K562 (cell line): ENCODE results near the gene SLC44A2. TPM values are rescaled to one million over a fixed set of nuclear protein-coding genes. Genes with fewer than 3 reads are reported as not detected.

ENCODE experiments used
- CXXC5 ChIP-seq: fragments of 250-450 bp; sonication (Bioruptor Pico); IDR thresholded peaks from 2 replicates; pipeline ENCODE4 v1.8.0; 2022; ENCODE audit warnings: inconsistent platforms, mild to moderate bottlenecking, moderate library complexity
- ERF ChIP-seq: fragments of 450-650 bp; formaldehyde crosslinking; IDR thresholded peaks from 2 replicates; pipeline ENCODE4 v1.4.0; 2020; ENCODE audit warnings: mild to moderate bottlenecking, mixed read lengths
- ETV5 ChIP-seq: sonication (generic); formaldehyde crosslinking; IDR thresholded peaks from 2 replicates; pipeline ENCODE4 v1.4.0; 2020; ENCODE audit warnings: low read depth, mild to moderate bottlenecking, missing genetic modification reagents
- MTF1 ChIP-seq: fragments of 250-450 bp; sonication (Bioruptor Pico); IDR thresholded peaks from 2 replicates; pipeline ENCODE4 v1.9.0; 2021; ENCODE audit warnings: moderate library complexity, mild to moderate bottlenecking, inconsistent platforms, borderline replicate concordance
- NBN ChIP-seq: fragments of 450-650 bp; IDR thresholded peaks from 2 replicates; pipeline ENCODE4 v1.6.1; 2016; ENCODE audit warnings: low read depth, mild to moderate bottlenecking
- NFE2L1 ChIP-seq: fragments of 450-650 bp; IDR thresholded peaks from 2 replicates; pipeline ENCODE4 v1.6.1; 2016; ENCODE audit warnings: missing genetic modification characterization, low read depth, mild to moderate bottlenecking, missing compliant biosample characterization, moderate library complexity, borderline replicate concordance
- PYGO2 ChIP-seq: fragments of 450-650 bp; IDR thresholded peaks from 2 replicates; pipeline ENCODE4 v1.6.1; 2016; ENCODE audit warnings: mild to moderate bottlenecking, missing genetic modification characterization, moderate library complexity, missing compliant biosample characterization
- RBBP5 ChIP-seq: fragments of 200-600 bp; sonication (generic); IDR thresholded peaks from 2 replicates; pipeline ENCODE4 v1.6.1; 2012; ENCODE audit warnings: borderline replicate concordance, mild to moderate bottlenecking, low read length, control low read depth, inconsistent platforms; ENCODE audit not compliant: insufficient read depth, poor library complexity, severe bottlenecking
- SIRT6 ChIP-seq: IDR thresholded peaks from one replicate; pipeline ENCODE4 v1.6.1; 2012; ENCODE audit warnings: low read depth, mild to moderate bottlenecking, control low read depth, inconsistent platforms, low read length, moderate library complexity
- SMARCB1 ChIP-seq: IDR thresholded peaks from 2 replicates; pipeline ENCODE4 v1.6.1; 2011; ENCODE audit warnings: improper control_type of control experiment, low read depth; ENCODE audit not compliant: insufficient read length
- TBL1XR1 ChIP-seq, 2 experiments: IDR thresholded peaks; 2 replicates each; pipeline ENCODE4 v1.6.1; 2012; ENCODE audit warnings: improper control_type of control experiment in 2 of 2, low read length in 2 of 2, mild to moderate bottlenecking in 1 of 2
- polyA plus RNA-seq, 8 experiments: library from polyadenylated mRNA; depleted of rRNA in 4 of 8; stranded (reverse) in 5 of 8; unstranded in 3 of 8; fragments of >200 nt; fragmentation: Nextera tagmentation in 2 of 8; fragmentation: Illumina TruSeq in 1 of 8; extraction: Ambion mirVana in 2 of 8; extraction: Trizol in 1 of 8; gene quantifications; 2 replicates each; pipeline versions ENCODE4 v1.2.1 to v1.2.3, GENCODE V29; 2011 to 2014; ENCODE audit warnings: inconsistent platforms in 1 of 8, missing spikeins in 1 of 8
- total RNA-seq, 7 experiments: library from RNA; depleted of rRNA in 6 of 7; stranded (reverse); fragments of >200 nt in 6 of 7; fragmentation: Illumina TruSeq in 2 of 7; extraction: Trizol in 2 of 7; gene quantifications; 2 replicates each; pipeline versions ENCODE4 v1.2.1 to v1.2.3, GENCODE V29; 2011 to 2021; ENCODE audit warnings: low replicate concordance in 1 of 7
- TF ChIP-seq, protein P1 (sequence below): fragments of 250-450 bp; sonication (Bioruptor Pico); IDR thresholded peaks from 2 replicates; pipeline ENCODE4 v1.4.0; 2020; ENCODE audit warnings: mild to moderate bottlenecking, moderate library complexity
- TF ChIP-seq, protein P2 (sequence below), 3 experiments: IDR thresholded peaks in 2 of 3; conservative IDR thresholded peaks in 1 of 3; 2 replicates each; pipeline ENCODE4 v1.5.1; 2011 to 2012; ENCODE audit warnings: low read length in 3 of 3, mild to moderate bottlenecking in 3 of 3, control low read depth in 2 of 3, improper control_type of control experiment in 1 of 3, inconsistent platforms in 1 of 3, low read depth in 1 of 3, mixed read lengths in 1 of 3, moderate library complexity in 1 of 3; ENCODE audit not compliant: insufficient read depth in 2 of 3
- TF ChIP-seq, protein P3 (sequence below): fragments of 250-450 bp; sonication (Bioruptor Pico); IDR thresholded peaks from 2 replicates; pipeline ENCODE4 v1.5.0; 2020; ENCODE audit warnings: mild to moderate bottlenecking, borderline replicate concordance
- TF ChIP-seq, protein P4 (sequence below): sonication (generic); formaldehyde crosslinking; IDR thresholded peaks from 2 replicates; pipeline ENCODE4 v1.5.0; 2020; ENCODE audit warnings: missing genetic modification reagents
- TF ChIP-seq, protein P5 (sequence below): sonication (generic); IDR thresholded peaks from 2 replicates; pipeline ENCODE4 v1.6.1; 2016
- TF ChIP-seq, protein P6 (sequence below): fragments of 250-450 bp; sonication (Bioruptor Pico); IDR thresholded peaks from 2 replicates; pipeline ENCODE4 v1.5.0; 2020; ENCODE audit warnings: mild to moderate bottlenecking

Gene SLC44A2
- total and polyA plus RNA-seq, 9 of the 15 experiments (the other 6 are each of a cell fraction or from before 2014, with no cell fraction given): 1.1 to 34.2 (median 8.1) TPM

DNA sequence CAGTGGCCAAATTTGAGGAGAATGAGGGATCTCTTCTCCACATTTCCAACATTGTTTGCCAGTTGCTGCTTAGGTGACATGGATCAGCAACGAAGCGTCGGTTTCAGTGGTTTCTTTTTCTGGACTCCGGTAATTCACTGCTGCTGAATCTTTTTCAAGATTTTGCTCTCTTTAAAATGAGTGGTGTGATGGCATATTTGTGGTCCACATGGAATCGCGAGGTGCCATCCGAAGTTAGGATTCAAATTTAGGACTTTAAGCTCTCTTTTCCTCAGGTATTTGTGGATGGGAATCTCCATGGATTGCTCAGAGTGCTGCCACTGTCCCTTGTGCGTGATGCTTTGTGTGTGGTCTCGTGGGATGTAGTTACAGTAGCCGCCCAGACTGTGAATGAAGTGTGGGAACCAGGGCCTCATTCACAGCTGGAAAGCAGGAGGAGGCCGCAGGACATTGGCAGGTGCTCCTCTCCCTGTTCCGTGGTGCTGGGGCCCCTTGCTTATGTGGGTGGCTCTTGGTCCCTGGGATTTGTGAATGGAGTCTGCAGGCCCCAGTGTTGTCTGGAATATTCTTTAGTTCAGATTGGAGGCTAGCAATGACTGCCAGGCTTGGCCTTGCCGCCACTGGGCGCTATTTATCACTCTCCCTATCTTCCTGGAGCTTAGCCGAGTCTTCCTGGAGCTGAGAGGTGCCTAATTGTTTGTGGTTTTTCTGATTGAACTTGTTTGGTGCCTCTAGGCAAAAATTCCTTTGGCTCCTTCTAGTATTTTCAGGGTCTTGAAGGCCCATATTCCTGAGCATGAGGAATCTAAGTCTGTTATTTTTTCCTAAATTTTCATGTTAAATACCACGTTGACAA, 30.3 kb downstream of the SLC44A2 start (continued):
- no peak for TF ChIP-seq SIRT6
- TF ChIP-seq, protein P1, sequence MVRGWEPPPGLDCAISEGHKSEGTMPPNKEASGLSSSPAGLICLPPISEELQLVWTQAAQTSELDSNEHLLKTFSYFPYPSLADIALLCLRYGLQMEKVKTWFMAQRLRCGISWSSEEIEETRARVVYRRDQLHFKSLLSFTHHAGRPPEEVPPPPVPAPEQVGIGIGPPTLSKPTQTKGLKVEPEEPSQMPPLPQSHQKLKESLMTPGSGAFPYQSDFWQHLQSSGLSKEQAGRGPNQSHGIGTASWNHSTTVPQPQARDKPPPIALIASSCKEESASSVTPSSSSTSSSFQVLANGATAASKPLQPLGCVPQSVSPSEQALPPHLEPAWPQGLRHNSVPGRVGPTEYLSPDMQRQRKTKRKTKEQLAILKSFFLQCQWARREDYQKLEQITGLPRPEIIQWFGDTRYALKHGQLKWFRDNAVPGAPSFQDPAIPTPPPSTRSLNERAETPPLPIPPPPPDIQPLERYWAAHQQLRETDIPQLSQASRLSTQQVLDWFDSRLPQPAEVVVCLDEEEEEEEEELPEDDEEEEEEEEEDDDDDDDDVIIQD (CRISPR knock-in tag): no peak
- TF ChIP-seq CXXC5 (CRISPR knock-in tag): peak; percentile 39; the same call in 1 of the 2 replicates
- peak in 1 of 2 experiments; percentile 49; a peak in 1 of 4 replicates for TF ChIP-seq TBL1XR1 (IDR thresholded peaks at IDR 0.05; ENCODE audit: low read length in 2 of 2)
- TF ChIP-seq, protein P2, sequence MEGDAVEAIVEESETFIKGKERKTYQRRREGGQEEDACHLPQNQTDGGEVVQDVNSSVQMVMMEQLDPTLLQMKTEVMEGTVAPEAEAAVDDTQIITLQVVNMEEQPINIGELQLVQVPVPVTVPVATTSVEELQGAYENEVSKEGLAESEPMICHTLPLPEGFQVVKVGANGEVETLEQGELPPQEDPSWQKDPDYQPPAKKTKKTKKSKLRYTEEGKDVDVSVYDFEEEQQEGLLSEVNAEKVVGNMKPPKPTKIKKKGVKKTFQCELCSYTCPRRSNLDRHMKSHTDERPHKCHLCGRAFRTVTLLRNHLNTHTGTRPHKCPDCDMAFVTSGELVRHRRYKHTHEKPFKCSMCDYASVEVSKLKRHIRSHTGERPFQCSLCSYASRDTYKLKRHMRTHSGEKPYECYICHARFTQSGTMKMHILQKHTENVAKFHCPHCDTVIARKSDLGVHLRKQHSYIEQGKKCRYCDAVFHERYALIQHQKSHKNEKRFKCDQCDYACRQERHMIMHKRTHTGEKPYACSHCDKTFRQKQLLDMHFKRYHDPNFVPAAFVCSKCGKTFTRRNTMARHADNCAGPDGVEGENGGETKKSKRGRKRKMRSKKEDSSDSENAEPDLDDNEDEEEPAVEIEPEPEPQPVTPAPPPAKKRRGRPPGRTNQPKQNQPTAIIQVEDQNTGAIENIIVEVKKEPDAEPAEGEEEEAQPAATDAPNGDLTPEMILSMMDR (IDR thresholded peaks at IDR 0.05 in 2 of 3, conservative IDR thresholded peaks at IDR 0.05 in 1 of 3; ENCODE audit: insufficient read depth in 2 of 3, low read depth in 1 of 3, low read length in 3 of 3): peak; percentile 20 to 44 (median 29); a peak in 2 of 6 replicates
- no peak for TF ChIP-seq ERF (CRISPR knock-in tag)
- no peak for TF ChIP-seq RBBP5
- TF ChIP-seq SMARCB1: no peak
- TF ChIP-seq, protein P3, sequence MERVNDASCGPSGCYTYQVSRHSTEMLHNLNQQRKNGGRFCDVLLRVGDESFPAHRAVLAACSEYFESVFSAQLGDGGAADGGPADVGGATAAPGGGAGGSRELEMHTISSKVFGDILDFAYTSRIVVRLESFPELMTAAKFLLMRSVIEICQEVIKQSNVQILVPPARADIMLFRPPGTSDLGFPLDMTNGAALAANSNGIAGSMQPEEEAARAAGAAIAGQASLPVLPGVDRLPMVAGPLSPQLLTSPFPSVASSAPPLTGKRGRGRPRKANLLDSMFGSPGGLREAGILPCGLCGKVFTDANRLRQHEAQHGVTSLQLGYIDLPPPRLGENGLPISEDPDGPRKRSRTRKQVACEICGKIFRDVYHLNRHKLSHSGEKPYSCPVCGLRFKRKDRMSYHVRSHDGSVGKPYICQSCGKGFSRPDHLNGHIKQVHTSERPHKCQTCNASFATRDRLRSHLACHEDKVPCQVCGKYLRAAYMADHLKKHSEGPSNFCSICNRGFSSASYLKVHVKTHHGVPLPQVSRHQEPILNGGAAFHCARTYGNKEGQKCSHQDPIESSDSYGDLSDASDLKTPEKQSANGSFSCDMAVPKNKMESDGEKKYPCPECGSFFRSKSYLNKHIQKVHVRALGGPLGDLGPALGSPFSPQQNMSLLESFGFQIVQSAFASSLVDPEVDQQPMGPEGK (CRISPR knock-in tag): no peak
- no peak for TF ChIP-seq MTF1
- peak; percentile 58; the same call in 1 of the 2 replicates for TF ChIP-seq NBN
- TF ChIP-seq ETV5 (CRISPR knock-in tag): peak; percentile 17; the same call in 1 of the 2 replicates
- TF ChIP-seq, protein P4, sequence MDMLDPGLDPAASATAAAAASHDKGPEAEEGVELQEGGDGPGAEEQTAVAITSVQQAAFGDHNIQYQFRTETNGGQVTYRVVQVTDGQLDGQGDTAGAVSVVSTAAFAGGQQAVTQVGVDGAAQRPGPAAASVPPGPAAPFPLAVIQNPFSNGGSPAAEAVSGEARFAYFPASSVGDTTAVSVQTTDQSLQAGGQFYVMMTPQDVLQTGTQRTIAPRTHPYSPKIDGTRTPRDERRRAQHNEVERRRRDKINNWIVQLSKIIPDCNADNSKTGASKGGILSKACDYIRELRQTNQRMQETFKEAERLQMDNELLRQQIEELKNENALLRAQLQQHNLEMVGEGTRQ (CRISPR knock-in tag): no peak
- no peak for TF ChIP-seq PYGO2 (tag)
- TF ChIP-seq, protein P5, sequence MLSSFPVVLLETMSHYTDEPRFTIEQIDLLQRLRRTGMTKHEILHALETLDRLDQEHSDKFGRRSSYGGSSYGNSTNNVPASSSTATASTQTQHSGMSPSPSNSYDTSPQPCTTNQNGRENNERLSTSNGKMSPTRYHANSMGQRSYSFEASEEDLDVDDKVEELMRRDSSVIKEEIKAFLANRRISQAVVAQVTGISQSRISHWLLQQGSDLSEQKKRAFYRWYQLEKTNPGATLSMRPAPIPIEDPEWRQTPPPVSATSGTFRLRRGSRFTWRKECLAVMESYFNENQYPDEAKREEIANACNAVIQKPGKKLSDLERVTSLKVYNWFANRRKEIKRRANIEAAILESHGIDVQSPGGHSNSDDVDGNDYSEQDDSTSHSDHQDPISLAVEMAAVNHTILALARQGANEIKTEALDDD: no peak
- TF ChIP-seq, protein P6, sequence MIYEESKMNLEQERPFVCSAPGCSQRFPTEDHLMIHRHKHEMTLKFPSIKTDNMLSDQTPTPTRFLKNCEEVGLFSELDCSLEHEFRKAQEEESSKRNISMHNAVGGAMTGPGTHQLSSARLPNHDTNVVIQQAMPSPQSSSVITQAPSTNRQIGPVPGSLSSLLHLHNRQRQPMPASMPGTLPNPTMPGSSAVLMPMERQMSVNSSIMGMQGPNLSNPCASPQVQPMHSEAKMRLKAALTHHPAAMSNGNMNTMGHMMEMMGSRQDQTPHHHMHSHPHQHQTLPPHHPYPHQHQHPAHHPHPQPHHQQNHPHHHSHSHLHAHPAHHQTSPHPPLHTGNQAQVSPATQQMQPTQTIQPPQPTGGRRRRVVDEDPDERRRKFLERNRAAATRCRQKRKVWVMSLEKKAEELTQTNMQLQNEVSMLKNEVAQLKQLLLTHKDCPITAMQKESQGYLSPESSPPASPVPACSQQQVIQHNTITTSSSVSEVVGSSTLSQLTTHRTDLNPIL (CRISPR knock-in tag): no peak
- no peak for TF ChIP-seq NFE2L1 (tag)
